Liver (tissue), 9 donors: ENCODE measurements around the gene LPXN. TPM values are rescaled to one million over a fixed set of nuclear protein-coding genes. Genes with fewer than 3 reads are reported as not detected.

ENCODE experiments used
- DNase-seq: peaks from one replicate; pipeline ENCODE4 v3.0.0-alpha.2; 2017; ENCODE audit warnings: low spot score
- H3K27ac ChIP-seq, 2 donors: one replicate each; pipeline ENCODE4 v1.7.0; 2013; ENCODE audit warnings: inconsistent platforms in 2 of 2, low read length in 2 of 2, control low read depth in 1 of 2, low read depth in 1 of 2, mild to moderate bottlenecking in 1 of 2
- H3K27me3 ChIP-seq, 4 donors: one replicate each; pipeline versions ENCODE4 v1.6.1 to v1.7.0; 2013; ENCODE audit warnings: low read length in 3 of 4, inconsistent platforms in 1 of 4, mild to moderate bottlenecking in 1 of 4, moderate library complexity in 1 of 4; ENCODE audit not compliant: control insufficient read depth in 4 of 4, insufficient read depth in 4 of 4
- H3K36me3 ChIP-seq, 4 donors: one replicate each; pipeline versions ENCODE4 v1.6.1 to v1.7.0; 2013; ENCODE audit warnings: low read length in 3 of 4, mild to moderate bottlenecking in 3 of 4, low read depth in 1 of 4, moderate library complexity in 1 of 4; ENCODE audit not compliant: control insufficient read depth in 4 of 4, insufficient read depth in 3 of 4
- H3K4me1 ChIP-seq, 4 donors: one replicate each; pipeline versions ENCODE4 v1.6.1 to v1.7.0; 2013; ENCODE audit warnings: low read length in 3 of 4, mild to moderate bottlenecking in 3 of 4, moderate library complexity in 1 of 4; ENCODE audit not compliant: control insufficient read depth in 4 of 4, insufficient read depth in 4 of 4
- H3K4me3 ChIP-seq, 3 donors: one replicate each; pipeline versions ENCODE4 v1.6.1 to v1.7.0; 2013; ENCODE audit warnings: low read length in 3 of 3, control low read depth in 1 of 3, low read depth in 1 of 3, mild to moderate bottlenecking in 1 of 3
- H3K9ac ChIP-seq, 2 donors: one replicate each; pipeline ENCODE4 v1.7.0; 2013; ENCODE audit warnings: low read length in 2 of 2, mild to moderate bottlenecking in 2 of 2, moderate library complexity in 2 of 2, control low read depth in 1 of 2, low read depth in 1 of 2
- H3K9me3 ChIP-seq, 4 donors: one replicate each; pipeline versions ENCODE4 v1.6.1 to v1.7.0; 2013; ENCODE audit warnings: low read length in 3 of 4; ENCODE audit not compliant: control insufficient read depth in 4 of 4
- FOXA1 ChIP-seq: IDR thresholded peaks from 2 replicates; pipeline ENCODE4 v1.6.1; 2016; ENCODE audit warnings: antibody characterized with exemption
- FOXA2 ChIP-seq: IDR thresholded peaks from 2 replicates; pipeline ENCODE4 v1.6.1; 2016; ENCODE audit warnings: antibody characterized with exemption
- GABPA ChIP-seq, 2 donors: IDR thresholded peaks in 1 of 2; conservative IDR thresholded peaks in 1 of 2; 2 replicates each; pipeline ENCODE4 v1.6.1; 2016; ENCODE audit warnings: antibody characterized with exemption in 2 of 2, mild to moderate bottlenecking in 1 of 2, moderate library complexity in 1 of 2
- HNF4A ChIP-seq, 2 donors: conservative IDR thresholded peaks; 2 replicates each; pipeline ENCODE4 v1.6.1; 2016; ENCODE audit warnings: antibody characterized with exemption in 2 of 2, mild to moderate bottlenecking in 2 of 2
- HNF4G ChIP-seq: IDR thresholded peaks from 2 replicates; pipeline ENCODE4 v1.6.1; 2016; ENCODE audit warnings: antibody characterized with exemption
- JUND ChIP-seq, 2 donors: IDR thresholded peaks; 2 replicates each; pipeline ENCODE4 v1.6.1; 2016; ENCODE audit warnings: antibody characterized with exemption in 2 of 2
- NR2F2 ChIP-seq: IDR thresholded peaks from 2 replicates; pipeline ENCODE4 v1.6.1; 2016; ENCODE audit warnings: antibody characterized with exemption
- RAD21 ChIP-seq, 2 donors: IDR thresholded peaks; 2 replicates each; pipeline ENCODE4 v1.6.1; 2016; ENCODE audit warnings: antibody characterized with exemption in 2 of 2, mild to moderate bottlenecking in 2 of 2
- RXRA ChIP-seq, 2 donors: IDR thresholded peaks; 2 replicates each; pipeline ENCODE4 v1.6.1; 2017 to 2018; ENCODE audit warnings: antibody characterized with exemption in 2 of 2, mild to moderate bottlenecking in 1 of 2
- SP1 ChIP-seq: IDR thresholded peaks from 2 replicates; pipeline ENCODE4 v1.6.1; 2018; ENCODE audit warnings: antibody characterized with exemption, mild to moderate bottlenecking
- TAF1 ChIP-seq: conservative IDR thresholded peaks from 2 replicates; pipeline ENCODE4 v1.6.1; 2016; ENCODE audit warnings: antibody characterized with exemption, mild to moderate bottlenecking
- YY1 ChIP-seq: IDR thresholded peaks from 2 replicates; pipeline ENCODE4 v1.6.1; 2016; ENCODE audit warnings: antibody characterized with exemption, mild to moderate bottlenecking
- WGBS: extraction: QIAGEN DNeasy Blood & Tissue Kit; methylation state at CpG from one replicate; pipeline ENCODE4 v1.1.7; 2013; 5-methylcytosine and 5-hydroxymethylcytosine counted together
- polyA plus RNA-seq, 2 donors: library from polyadenylated mRNA; stranded (reverse) in 1 of 2; unstranded in 1 of 2; fragments of 200-250 nt in 1 of 2; fragments of >200 nt in 1 of 2; fragmentation: Nextera tagmentation in 1 of 2; extraction: Ambion mirVana in 1 of 2; gene quantifications; one replicate each; pipeline versions ENCODE4 v1.2.1 to v1.2.3, GENCODE V29; 2013 to 2015
- total RNA-seq, 2 donors: library from RNA; depleted of rRNA; stranded (reverse); fragments of >200 nt; gene quantifications; one replicate each; pipeline ENCODE4 v1.2.3, GENCODE V29; 2014
- TF ChIP-seq, protein P1 (sequence below): fragments of 150-350 bp; IDR thresholded peaks from 2 replicates; pipeline ENCODE4 v1.5.1; 2017; ENCODE audit warnings: improper control_type of control experiment, low read depth, low read length; ENCODE audit not compliant: missing input control
- TF ChIP-seq, protein P2 (sequence below): IDR thresholded peaks from 2 replicates; pipeline ENCODE4 v1.6.1; 2016; ENCODE audit warnings: antibody characterized with exemption
- TF ChIP-seq, protein P3 (sequence below): IDR thresholded peaks from 2 replicates; pipeline ENCODE4 v1.6.1; 2016; ENCODE audit warnings: antibody characterized with exemption
- TF ChIP-seq, protein P4 (sequence below): IDR thresholded peaks from 2 replicates; pipeline ENCODE4 v1.6.1; 2016; ENCODE audit warnings: antibody characterized with exemption, mild to moderate bottlenecking
- TF ChIP-seq, protein P5 (sequence below): IDR thresholded peaks from 2 replicates; pipeline ENCODE4 v1.6.1; 2016; ENCODE audit warnings: antibody characterized with exemption
- donor health status: healthy.
- donor health status: healthy.
- donor health status: healthy.
- donor health status: healthy.
- donor health status: healthy.

LPXN gene
- total and polyA plus RNA-seq, 4 donors, result 3.7 to 6.2 (median 4.7) TPM

DNA sequence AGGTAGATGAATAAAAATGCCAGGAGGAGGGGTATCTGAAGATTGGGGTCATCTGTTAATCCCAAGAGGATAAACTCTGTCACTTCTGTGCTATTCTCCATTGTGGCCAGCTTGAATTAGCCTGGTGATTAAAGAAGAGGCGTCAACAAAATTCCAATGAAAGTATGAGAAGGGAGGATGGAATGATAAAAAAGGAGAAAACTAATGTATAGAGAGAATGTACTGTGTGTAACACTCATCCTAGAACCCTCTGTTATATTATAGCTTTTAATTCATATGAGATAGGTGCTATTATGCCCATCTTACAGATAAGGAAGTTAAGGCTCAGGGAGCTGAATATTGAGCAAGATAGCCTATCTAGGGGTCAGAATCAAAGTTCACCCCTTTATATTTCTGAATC lies 67.7 kb downstream of the LPXN start, which contains the start of gene OR5B21:
TSS of gene OR5B21 (minus strand) at position 101 of the 400 bp plus-strand sequence. CDS start at position 101, 0 bp downstream.
- Histone ChIP-seq H3K4me1 (no peaks in the 10 kb centered on the region), H3K9me3 (no peaks in the 10 kb centered on the region), H3K36me3 (no peaks in the 10 kb centered on the region), H3K9ac (no peak within 1 kb of the TSS), H3K27ac (no peak within 1 kb of the TSS), H3K27me3 (no peaks in the 10 kb centered on the region), H3K4me3 (no peak within 1 kb of the TSS)
- DNase-seq, result no peak
- 98% methylated on average over 1 of the region's 1 CpG for WGBS
- TF ChIP-seq, protein P1, sequence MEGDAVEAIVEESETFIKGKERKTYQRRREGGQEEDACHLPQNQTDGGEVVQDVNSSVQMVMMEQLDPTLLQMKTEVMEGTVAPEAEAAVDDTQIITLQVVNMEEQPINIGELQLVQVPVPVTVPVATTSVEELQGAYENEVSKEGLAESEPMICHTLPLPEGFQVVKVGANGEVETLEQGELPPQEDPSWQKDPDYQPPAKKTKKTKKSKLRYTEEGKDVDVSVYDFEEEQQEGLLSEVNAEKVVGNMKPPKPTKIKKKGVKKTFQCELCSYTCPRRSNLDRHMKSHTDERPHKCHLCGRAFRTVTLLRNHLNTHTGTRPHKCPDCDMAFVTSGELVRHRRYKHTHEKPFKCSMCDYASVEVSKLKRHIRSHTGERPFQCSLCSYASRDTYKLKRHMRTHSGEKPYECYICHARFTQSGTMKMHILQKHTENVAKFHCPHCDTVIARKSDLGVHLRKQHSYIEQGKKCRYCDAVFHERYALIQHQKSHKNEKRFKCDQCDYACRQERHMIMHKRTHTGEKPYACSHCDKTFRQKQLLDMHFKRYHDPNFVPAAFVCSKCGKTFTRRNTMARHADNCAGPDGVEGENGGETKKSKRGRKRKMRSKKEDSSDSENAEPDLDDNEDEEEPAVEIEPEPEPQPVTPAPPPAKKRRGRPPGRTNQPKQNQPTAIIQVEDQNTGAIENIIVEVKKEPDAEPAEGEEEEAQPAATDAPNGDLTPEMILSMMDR, result no peak
- no peak for TF ChIP-seq FOXA2
- no peak for TF ChIP-seq JUND (IDR thresholded peaks at IDR 0.05)
- no peak for TF ChIP-seq RXRA (IDR thresholded peaks at IDR 0.05)
- no peak for TF ChIP-seq NR2F2

DNA sequence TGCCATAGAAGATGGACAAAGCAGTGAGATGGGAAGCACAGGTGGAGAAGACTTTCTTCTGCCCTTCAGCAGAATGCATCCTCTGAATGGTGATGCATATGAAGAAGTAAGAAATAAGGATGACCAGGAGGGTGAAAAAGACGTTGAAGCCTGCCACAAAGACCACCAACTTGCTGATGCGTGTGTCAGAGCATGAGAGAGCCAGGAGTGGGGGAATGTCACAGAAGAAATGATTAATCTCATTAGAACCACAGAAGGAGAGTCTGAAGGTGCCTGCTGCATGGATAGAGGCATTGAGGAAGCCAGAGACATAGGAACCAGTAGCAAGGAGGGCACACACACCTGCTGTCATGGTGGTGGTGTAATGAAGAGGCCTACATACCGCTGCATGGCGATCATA lies 68.3 kb downstream of the LPXN start:
- H3K9ac ChIP-seq, result no peak overlapping the region
- no peak overlapping the region for H3K27ac ChIP-seq
- no peak overlapping the region for H3K4me3 ChIP-seq
- H3K9me3 ChIP-seq, result no peaks in the 10 kb centered on the region
- no peak for TF ChIP-seq NR2F2
- TF ChIP-seq, protein P2, sequence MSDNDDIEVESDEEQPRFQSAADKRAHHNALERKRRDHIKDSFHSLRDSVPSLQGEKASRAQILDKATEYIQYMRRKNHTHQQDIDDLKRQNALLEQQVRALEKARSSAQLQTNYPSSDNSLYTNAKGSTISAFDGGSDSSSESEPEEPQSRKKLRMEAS, result no peak
- no peak for TF ChIP-seq FOXA1
- no peak for TF ChIP-seq TAF1
- TF ChIP-seq RAD21 (IDR thresholded peaks at IDR 0.05), result no peak
- TF ChIP-seq YY1, result no peak
- no peak for DNase-seq
- H3K36me3 ChIP-seq, result no peaks in the 10 kb centered on the region
- 87% methylated on average over 4 of the region's 4 CpGs for WGBS
- no peaks in the 10 kb centered on the region for H3K4me1 ChIP-seq
- H3K27me3 ChIP-seq, result no peaks in the 10 kb centered on the region

DNA sequence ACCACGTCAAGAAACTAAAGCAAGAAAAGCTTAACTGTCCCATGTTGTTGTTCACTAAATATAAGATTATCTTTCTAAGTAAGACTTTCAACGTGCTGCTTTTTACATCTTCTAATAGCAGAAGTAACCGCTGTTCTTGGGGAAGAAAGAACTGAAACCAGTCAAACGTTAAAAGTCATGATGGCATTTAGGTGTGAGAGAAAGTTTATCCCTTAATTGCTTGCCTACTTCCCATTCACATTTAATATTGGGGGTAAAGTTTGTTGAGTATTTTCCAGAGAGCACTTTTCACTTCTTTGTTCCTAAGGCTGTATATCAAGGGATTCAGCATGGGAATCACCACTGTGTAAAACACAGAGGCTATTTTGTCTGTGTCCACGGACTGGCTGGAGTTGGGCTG lies 68.7 kb downstream of the LPXN start:
- H3K27ac ChIP-seq, result no peak overlapping the region
- H3K9ac ChIP-seq, result no peak overlapping the region
- DNase-seq, result no peak
- no peaks in the 10 kb centered on the region for H3K27me3 ChIP-seq
- H3K4me1 ChIP-seq, result no peaks in the 10 kb centered on the region
- no peak overlapping the region for H3K4me3 ChIP-seq
- 68% methylated on average over 5 of the region's 5 CpGs for WGBS
- no peaks in the 10 kb centered on the region for H3K36me3 ChIP-seq
- H3K9me3 ChIP-seq, result no peaks in the 10 kb centered on the region
- TF ChIP-seq, protein P3, sequence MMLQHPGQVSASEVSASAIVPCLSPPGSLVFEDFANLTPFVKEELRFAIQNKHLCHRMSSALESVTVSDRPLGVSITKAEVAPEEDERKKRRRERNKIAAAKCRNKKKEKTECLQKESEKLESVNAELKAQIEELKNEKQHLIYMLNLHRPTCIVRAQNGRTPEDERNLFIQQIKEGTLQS, result no peak
- no peak for TF ChIP-seq FOXA2
- no peak for TF ChIP-seq FOXA1
- TF ChIP-seq HNF4A (conservative IDR thresholded peaks at IDR 0.05), result no peak
- TF ChIP-seq JUND (IDR thresholded peaks at IDR 0.05), result no peak
- no peak for TF ChIP-seq SP1
- TF ChIP-seq, protein P2, result no peak
- no peak for TF ChIP-seq HNF4G
- TF ChIP-seq, protein P4, sequence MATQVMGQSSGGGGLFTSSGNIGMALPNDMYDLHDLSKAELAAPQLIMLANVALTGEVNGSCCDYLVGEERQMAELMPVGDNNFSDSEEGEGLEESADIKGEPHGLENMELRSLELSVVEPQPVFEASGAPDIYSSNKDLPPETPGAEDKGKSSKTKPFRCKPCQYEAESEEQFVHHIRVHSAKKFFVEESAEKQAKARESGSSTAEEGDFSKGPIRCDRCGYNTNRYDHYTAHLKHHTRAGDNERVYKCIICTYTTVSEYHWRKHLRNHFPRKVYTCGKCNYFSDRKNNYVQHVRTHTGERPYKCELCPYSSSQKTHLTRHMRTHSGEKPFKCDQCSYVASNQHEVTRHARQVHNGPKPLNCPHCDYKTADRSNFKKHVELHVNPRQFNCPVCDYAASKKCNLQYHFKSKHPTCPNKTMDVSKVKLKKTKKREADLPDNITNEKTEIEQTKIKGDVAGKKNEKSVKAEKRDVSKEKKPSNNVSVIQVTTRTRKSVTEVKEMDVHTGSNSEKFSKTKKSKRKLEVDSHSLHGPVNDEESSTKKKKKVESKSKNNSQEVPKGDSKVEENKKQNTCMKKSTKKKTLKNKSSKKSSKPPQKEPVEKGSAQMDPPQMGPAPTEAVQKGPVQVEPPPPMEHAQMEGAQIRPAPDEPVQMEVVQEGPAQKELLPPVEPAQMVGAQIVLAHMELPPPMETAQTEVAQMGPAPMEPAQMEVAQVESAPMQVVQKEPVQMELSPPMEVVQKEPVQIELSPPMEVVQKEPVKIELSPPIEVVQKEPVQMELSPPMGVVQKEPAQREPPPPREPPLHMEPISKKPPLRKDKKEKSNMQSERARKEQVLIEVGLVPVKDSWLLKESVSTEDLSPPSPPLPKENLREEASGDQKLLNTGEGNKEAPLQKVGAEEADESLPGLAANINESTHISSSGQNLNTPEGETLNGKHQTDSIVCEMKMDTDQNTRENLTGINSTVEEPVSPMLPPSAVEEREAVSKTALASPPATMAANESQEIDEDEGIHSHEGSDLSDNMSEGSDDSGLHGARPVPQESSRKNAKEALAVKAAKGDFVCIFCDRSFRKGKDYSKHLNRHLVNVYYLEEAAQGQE, result no peak
- TF ChIP-seq TAF1, result no peak
- no peak for TF ChIP-seq GABPA (IDR thresholded peaks at IDR 0.05 in 1 of 2, conservative IDR thresholded peaks at IDR 0.05 in 1 of 2)
- TF ChIP-seq NR2F2, result no peak
- TF ChIP-seq RXRA (IDR thresholded peaks at IDR 0.05), result no peak
- TF ChIP-seq RAD21 (IDR thresholded peaks at IDR 0.05), result no peak
- TF ChIP-seq, protein P1, result no peak
- TF ChIP-seq, protein P5, sequence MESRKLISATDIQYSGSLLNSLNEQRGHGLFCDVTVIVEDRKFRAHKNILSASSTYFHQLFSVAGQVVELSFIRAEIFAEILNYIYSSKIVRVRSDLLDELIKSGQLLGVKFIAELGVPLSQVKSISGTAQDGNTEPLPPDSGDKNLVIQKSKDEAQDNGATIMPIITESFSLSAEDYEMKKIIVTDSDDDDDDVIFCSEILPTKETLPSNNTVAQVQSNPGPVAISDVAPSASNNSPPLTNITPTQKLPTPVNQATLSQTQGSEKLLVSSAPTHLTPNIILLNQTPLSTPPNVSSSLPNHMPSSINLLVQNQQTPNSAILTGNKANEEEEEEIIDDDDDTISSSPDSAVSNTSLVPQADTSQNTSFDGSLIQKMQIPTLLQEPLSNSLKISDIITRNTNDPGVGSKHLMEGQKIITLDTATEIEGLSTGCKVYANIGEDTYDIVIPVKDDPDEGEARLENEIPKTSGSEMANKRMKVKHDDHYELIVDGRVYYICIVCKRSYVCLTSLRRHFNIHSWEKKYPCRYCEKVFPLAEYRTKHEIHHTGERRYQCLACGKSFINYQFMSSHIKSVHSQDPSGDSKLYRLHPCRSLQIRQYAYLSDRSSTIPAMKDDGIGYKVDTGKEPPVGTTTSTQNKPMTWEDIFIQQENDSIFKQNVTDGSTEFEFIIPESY, result no peak
- no peak for TF ChIP-seq YY1
